ENCODE measurements around the gene IL6R. TPM values are rescaled to one million over a fixed set of nuclear protein-coding genes. Genes with fewer than 3 reads are reported as not detected.

Gene IL6R
- total RNA-seq, 1 experiment from 2014 or later: 12.2 TPM

DNA sequence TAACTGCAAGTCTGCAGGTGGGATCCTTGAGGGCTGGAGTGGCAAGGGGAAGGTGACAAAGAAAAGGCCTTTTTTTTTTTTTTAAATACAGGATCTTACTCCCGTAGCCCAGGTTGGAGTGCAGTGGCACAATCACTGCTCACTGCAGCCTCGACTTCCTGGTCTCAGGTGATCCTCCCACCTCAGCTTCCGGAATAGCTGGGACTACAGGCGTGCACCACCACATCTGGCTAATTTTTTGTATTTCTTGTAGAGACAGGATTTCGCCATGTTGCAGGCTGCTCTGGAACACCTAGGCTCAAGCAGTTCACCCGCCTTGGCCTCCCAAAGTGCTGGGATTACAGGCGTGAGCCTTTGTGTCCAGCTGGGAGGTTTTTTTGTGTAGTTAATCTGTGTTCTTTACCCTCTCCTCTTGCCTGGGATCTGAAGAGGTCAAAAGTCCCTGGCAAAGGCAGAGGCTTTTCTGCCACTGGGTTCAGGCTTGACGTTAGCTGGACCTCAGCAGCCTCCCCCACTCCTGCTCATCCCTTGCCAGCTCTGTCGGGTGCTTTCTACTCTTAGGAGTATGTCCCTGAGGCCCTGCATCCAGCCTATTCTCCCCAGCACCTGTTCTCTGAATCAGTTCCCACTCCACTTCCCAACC, 5.2 kb downstream of the IL6R start:
- POLR2A ChIA-PET: no interaction called here
- TF ChIP-seq, protein P1, sequence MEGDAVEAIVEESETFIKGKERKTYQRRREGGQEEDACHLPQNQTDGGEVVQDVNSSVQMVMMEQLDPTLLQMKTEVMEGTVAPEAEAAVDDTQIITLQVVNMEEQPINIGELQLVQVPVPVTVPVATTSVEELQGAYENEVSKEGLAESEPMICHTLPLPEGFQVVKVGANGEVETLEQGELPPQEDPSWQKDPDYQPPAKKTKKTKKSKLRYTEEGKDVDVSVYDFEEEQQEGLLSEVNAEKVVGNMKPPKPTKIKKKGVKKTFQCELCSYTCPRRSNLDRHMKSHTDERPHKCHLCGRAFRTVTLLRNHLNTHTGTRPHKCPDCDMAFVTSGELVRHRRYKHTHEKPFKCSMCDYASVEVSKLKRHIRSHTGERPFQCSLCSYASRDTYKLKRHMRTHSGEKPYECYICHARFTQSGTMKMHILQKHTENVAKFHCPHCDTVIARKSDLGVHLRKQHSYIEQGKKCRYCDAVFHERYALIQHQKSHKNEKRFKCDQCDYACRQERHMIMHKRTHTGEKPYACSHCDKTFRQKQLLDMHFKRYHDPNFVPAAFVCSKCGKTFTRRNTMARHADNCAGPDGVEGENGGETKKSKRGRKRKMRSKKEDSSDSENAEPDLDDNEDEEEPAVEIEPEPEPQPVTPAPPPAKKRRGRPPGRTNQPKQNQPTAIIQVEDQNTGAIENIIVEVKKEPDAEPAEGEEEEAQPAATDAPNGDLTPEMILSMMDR (IDR thresholded peaks at IDR 0.05): no peak
- TF ChIP-seq TCF7L2 (IDR thresholded peaks at IDR 0.05; ENCODE audit: low read depth, low read length) (no peak), POLR2AphosphoS5 (IDR thresholded peaks at IDR 0.05; ENCODE audit: low read depth, low read length) (no peak), SIN3A (IDR thresholded peaks at IDR 0.05; ENCODE audit: borderline replicate concordance, insufficient read depth, low read depth, low read length) (no peak)
- TF ChIP-seq, protein P2, sequence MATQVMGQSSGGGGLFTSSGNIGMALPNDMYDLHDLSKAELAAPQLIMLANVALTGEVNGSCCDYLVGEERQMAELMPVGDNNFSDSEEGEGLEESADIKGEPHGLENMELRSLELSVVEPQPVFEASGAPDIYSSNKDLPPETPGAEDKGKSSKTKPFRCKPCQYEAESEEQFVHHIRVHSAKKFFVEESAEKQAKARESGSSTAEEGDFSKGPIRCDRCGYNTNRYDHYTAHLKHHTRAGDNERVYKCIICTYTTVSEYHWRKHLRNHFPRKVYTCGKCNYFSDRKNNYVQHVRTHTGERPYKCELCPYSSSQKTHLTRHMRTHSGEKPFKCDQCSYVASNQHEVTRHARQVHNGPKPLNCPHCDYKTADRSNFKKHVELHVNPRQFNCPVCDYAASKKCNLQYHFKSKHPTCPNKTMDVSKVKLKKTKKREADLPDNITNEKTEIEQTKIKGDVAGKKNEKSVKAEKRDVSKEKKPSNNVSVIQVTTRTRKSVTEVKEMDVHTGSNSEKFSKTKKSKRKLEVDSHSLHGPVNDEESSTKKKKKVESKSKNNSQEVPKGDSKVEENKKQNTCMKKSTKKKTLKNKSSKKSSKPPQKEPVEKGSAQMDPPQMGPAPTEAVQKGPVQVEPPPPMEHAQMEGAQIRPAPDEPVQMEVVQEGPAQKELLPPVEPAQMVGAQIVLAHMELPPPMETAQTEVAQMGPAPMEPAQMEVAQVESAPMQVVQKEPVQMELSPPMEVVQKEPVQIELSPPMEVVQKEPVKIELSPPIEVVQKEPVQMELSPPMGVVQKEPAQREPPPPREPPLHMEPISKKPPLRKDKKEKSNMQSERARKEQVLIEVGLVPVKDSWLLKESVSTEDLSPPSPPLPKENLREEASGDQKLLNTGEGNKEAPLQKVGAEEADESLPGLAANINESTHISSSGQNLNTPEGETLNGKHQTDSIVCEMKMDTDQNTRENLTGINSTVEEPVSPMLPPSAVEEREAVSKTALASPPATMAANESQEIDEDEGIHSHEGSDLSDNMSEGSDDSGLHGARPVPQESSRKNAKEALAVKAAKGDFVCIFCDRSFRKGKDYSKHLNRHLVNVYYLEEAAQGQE (IDR thresholded peaks at IDR 0.05; ENCODE audit: insufficient read depth in 1 of 2, low read depth in 2 of 2, low read length in 1 of 2): no peak
- BruUV-seq (replicated peaks): no TSS peak
- ATAC-seq (no peak), DNase-seq (ENCODE audit: low read depth, low spot score) (no peak)
- no peak overlapping the region for H3K27ac ChIP-seq (ENCODE audit: low read length)
- in situ Hi-C loops (cut with HindIII; ENCODE audit: low pct_unique_long_range_greater_than_20kb, low sequenced_read_pairs): no loop called here
- CTCF ChIA-PET: no interaction called here
- no peaks in the 10 kb centered on the region for H3K27me3 ChIP-seq (ENCODE audit: control insufficient read depth, insufficient read depth, low read length)
- H3K4me3 ChIP-seq (ENCODE audit: low read depth in 2 of 2, low read length in 2 of 2): no peak overlapping the region
- H3K9me3 ChIP-seq (ENCODE audit: control insufficient read depth, insufficient read depth, low read depth, low read length): no peaks in the 10 kb centered on the region
- no peaks in the 10 kb centered on the region for H3K36me3 ChIP-seq (ENCODE audit: control insufficient read depth, insufficient read depth, low read length)
- H3K4me1 ChIP-seq (ENCODE audit: control insufficient read depth, insufficient read depth, low read length): peaks cover 46% of the 10 kb centered on the region
- intact Hi-C loops (cut with micrococcal nuclease; ENCODE audit: unreplicated experiment): no loop called here

DNA sequence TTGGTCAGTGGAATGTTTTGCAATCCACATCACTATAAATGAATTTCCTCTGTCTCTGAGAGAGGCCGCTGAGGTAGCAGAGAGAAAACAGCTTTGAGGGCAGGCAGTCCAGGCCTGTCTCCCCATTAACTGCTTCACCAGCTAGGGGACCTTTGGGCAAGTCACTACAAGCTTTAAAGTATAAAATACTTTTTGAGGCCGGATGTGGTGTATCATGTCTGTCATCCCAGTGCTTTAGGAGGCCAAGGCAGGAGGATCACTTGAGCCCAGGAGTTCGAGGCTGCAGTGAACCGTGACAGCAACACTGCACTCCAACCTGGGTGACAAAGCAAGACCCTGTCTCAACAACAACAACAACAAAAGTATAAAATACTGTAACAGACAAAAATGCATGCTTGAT, 6.4 kb downstream of the IL6R start:
- Histone ChIP-seq H3K4me1 (ENCODE audit: control insufficient read depth, insufficient read depth, low read length) (peaks cover 41% of the 10 kb centered on the region), H3K4me3 (ENCODE audit: low read depth in 2 of 2, low read length in 2 of 2) (no peak overlapping the region), H3K9me3 (ENCODE audit: control insufficient read depth, insufficient read depth, low read depth, low read length) (no peaks in the 10 kb centered on the region), H3K27me3 (ENCODE audit: control insufficient read depth, insufficient read depth, low read length) (no peaks in the 10 kb centered on the region), H3K27ac (ENCODE audit: low read length) (no peak overlapping the region), H3K36me3 (ENCODE audit: control insufficient read depth, insufficient read depth, low read length) (no peaks in the 10 kb centered on the region)
- TF ChIP-seq SIN3A (IDR thresholded peaks at IDR 0.05; ENCODE audit: borderline replicate concordance, insufficient read depth, low read depth, low read length) (no peak), TCF7L2 (IDR thresholded peaks at IDR 0.05; ENCODE audit: low read depth, low read length) (no peak), POLR2AphosphoS5 (IDR thresholded peaks at IDR 0.05; ENCODE audit: low read depth, low read length) (no peak)
- TF ChIP-seq, protein P1 (IDR thresholded peaks at IDR 0.05): no peak
- TF ChIP-seq, protein P2 (IDR thresholded peaks at IDR 0.05; ENCODE audit: insufficient read depth in 1 of 2, low read depth in 2 of 2, low read length in 1 of 2): no peak
- ATAC-seq (no peak), DNase-seq (ENCODE audit: low read depth, low spot score) (no peak)
- BruUV-seq (replicated peaks): no TSS peak
- ChIA-PET POLR2A (no interaction called here), CTCF (no interaction called here)
- intact Hi-C loops (cut with micrococcal nuclease; ENCODE audit: unreplicated experiment): no loop called here
- in situ Hi-C loops (cut with HindIII; ENCODE audit: low pct_unique_long_range_greater_than_20kb, low sequenced_read_pairs): no loop called here

Measured in Panc1 (cell line).